Stimulated activated CD8-positive, alpha-beta memory T cell treated with anti-CD3 and anti-CD28 coated beads, Interleukin-7, amount 100 ng/mL, for 48 hours (primary cell): ENCODE measurements around the gene KRTAP10-12.

Source experiments
- DNase-seq, 2 donors: peaks; one replicate each; pipeline ENCODE4 v3.0.0-alpha.2; 2020; ENCODE audit warnings: low read depth in 1 of 2; ENCODE audit errors: extremely low read depth in 1 of 2

The KRTAP10-12 gene

GRCh38 chr21:44710756-44711326, 13.9 kb downstream of the KRTAP10-12 start:
- no peak for DNase-seq

- DNase-seq = no peak
Observed at GRCh38 chr21:44711327-44712202, 14.6 kb downstream of the KRTAP10-12 start, which contains the start of gene TSPEAR. TSS of gene TSPEAR (minus strand) at chr21:44711572. CDS start at chr21:44711514, 58 bp downstream.

GRCh38 chr21:44712203-44713028, 15.4 kb downstream of the KRTAP10-12 start:
- no peak for DNase-seq

- DNase-seq = no peak
Observed at GRCh38 chr21:44713130-44713529, 16.2 kb downstream of the KRTAP10-12 start.

GRCh38 chr21:44713846-44714245, 16.9 kb downstream of the KRTAP10-12 start:
- DNase-seq = no peak

GRCh38 chr21:44714905-44715304, 17.9 kb downstream of the KRTAP10-12 start:
- DNase-seq = no peak

- DNase-seq = no peak
Observed at GRCh38 chr21:44716984-44717383, 20.0 kb downstream of the KRTAP10-12 start.

- no peak for DNase-seq
Observed at GRCh38 chr21:44718093-44718492, 21.1 kb downstream of the KRTAP10-12 start.

- no peak for DNase-seq
Observed at GRCh38 chr21:44718571-44718970, 21.6 kb downstream of the KRTAP10-12 start.

- no peak for DNase-seq
Observed at GRCh38 chr21:44720170-44720569, 23.2 kb downstream of the KRTAP10-12 start.

- no peak for DNase-seq
Observed at GRCh38 chr21:44722731-44723130, 25.8 kb downstream of the KRTAP10-12 start.

- no peak for DNase-seq
Observed at GRCh38 chr21:44723177-44724131, 26.5 kb downstream of the KRTAP10-12 start.

- no peak for DNase-seq
Observed at GRCh38 chr21:44724196-44724595, 27.2 kb downstream of the KRTAP10-12 start.

GRCh38 chr21:44724926-44725325, 28.0 kb downstream of the KRTAP10-12 start:
- DNase-seq = no peak

GRCh38 chr21:44726826-44727225, 29.9 kb downstream of the KRTAP10-12 start:
- no peak for DNase-seq

GRCh38 chr21:44727321-44727720, 30.3 kb downstream of the KRTAP10-12 start:
- DNase-seq = no peak

- no peak for DNase-seq
Observed at GRCh38 chr21:44727757-44728156, 30.8 kb downstream of the KRTAP10-12 start.

- no peak for DNase-seq
Observed at GRCh38 chr21:44728716-44729115, 31.7 kb downstream of the KRTAP10-12 start.

GRCh38 chr21:44729336-44730027, 32.5 kb downstream of the KRTAP10-12 start:
- no peak for DNase-seq

- DNase-seq = no peak
Observed at GRCh38 chr21:44730028-44730395, 33.0 kb downstream of the KRTAP10-12 start.
